Gastroesophageal sphincter (tissue), 4 donors: ENCODE data around the gene BSG. TPM values are rescaled to one million over a fixed set of nuclear protein-coding genes. Genes with fewer than 3 reads are reported as not detected.

Experiments used
- ATAC-seq: fragments of 150-250 bp; one replicate; pipeline ENCODE4 v1.9.1; 2016; ENCODE audit warnings: mild to moderate bottlenecking, moderate library complexity
- H3K27ac ChIP-seq, 4 donors: fragments of 200-600 bp; sonication (generic) in 3 of 4; 1 replicate in 3 of 4; 2 replicates in 1 of 4; pipeline ENCODE4 v1.5.1; 2016 to 2019
- H3K27me3 ChIP-seq: fragments of 200-600 bp; sonication (generic); one replicate; pipeline ENCODE4 v1.5.1; 2019
- H3K36me3 ChIP-seq, 2 donors: fragments of 200-600 bp; sonication (generic); one replicate each; pipeline ENCODE4 v1.5.1; 2019; ENCODE audit warnings: control low read depth in 1 of 2
- H3K4me1 ChIP-seq, 3 donors: fragments of 200-600 bp; sonication (generic); 1 replicate in 2 of 3; 2 replicates in 1 of 3; pipeline ENCODE4 v1.5.1; 2016 to 2019; ENCODE audit warnings: control low read depth in 2 of 3
- H3K4me3 ChIP-seq, 2 donors: fragments of 200-600 bp; sonication (generic); one replicate each; pipeline ENCODE4 v1.5.1; 2019; ENCODE audit warnings: mild to moderate bottlenecking in 1 of 2, moderate library complexity in 1 of 2
- H3K9me3 ChIP-seq, 3 donors: fragments of 200-600 bp; sonication (generic); one replicate each; pipeline ENCODE4 v1.5.1; 2017 to 2019; ENCODE audit warnings: control low read depth in 2 of 3
- EP300 ChIP-seq: sonication (generic); formaldehyde crosslinking; IDR thresholded peaks from one replicate; pipeline ENCODE4 v1.6.1; 2017; ENCODE audit warnings: antibody characterized with exemption, mild to moderate bottlenecking
- POLR2A ChIP-seq, 2 donors: fragments of 450-650 bp; IDR thresholded peaks; one replicate each; pipeline ENCODE4 v1.6.1; 2017; ENCODE audit warnings: antibody characterized with exemption in 2 of 2, mild to moderate bottlenecking in 2 of 2, moderate library complexity in 1 of 2
- POLR2AphosphoS5 ChIP-seq: sonication (generic); formaldehyde crosslinking; IDR thresholded peaks from one replicate; pipeline ENCODE4 v1.6.1; 2017; ENCODE audit warnings: antibody characterized with exemption
- WGBS, 2 donors: methylation state at CpG; one replicate each; pipeline ENCODE4 v1.1.5; 2018; ENCODE audit warnings: low coverage in 1 of 2; 5-methylcytosine and 5-hydroxymethylcytosine counted together
- total RNA-seq, 4 donors: library from RNA; depleted of rRNA; stranded (reverse); fragments of >200 nt; gene quantifications; one replicate each; pipeline ENCODE4 v1.1.0, GENCODE V29; 2016
- TF ChIP-seq, protein P1 (sequence below), 4 experiments: fragments of 200-600 bp in 2 of 4; fragments of 450-650 bp in 2 of 4; sonication (generic) in 1 of 4; IDR thresholded peaks; one replicate each; pipeline ENCODE4 v1.5.1; 2017 to 2019; ENCODE audit warnings: antibody characterized with exemption in 4 of 4, mild to moderate bottlenecking in 2 of 4, moderate library complexity in 2 of 4

The BSG gene
- total RNA-seq, 4 donors from 2014 or later, result 347 to 450 (median 384) TPM

- H3K36me3 ChIP-seq, result no peaks in the 10 kb centered on the region
- TF ChIP-seq EP300 (no peak), POLR2AphosphoS5 (no peak), POLR2A (IDR thresholded peaks at IDR 0.05) (no peak)
- TF ChIP-seq, protein P1, sequence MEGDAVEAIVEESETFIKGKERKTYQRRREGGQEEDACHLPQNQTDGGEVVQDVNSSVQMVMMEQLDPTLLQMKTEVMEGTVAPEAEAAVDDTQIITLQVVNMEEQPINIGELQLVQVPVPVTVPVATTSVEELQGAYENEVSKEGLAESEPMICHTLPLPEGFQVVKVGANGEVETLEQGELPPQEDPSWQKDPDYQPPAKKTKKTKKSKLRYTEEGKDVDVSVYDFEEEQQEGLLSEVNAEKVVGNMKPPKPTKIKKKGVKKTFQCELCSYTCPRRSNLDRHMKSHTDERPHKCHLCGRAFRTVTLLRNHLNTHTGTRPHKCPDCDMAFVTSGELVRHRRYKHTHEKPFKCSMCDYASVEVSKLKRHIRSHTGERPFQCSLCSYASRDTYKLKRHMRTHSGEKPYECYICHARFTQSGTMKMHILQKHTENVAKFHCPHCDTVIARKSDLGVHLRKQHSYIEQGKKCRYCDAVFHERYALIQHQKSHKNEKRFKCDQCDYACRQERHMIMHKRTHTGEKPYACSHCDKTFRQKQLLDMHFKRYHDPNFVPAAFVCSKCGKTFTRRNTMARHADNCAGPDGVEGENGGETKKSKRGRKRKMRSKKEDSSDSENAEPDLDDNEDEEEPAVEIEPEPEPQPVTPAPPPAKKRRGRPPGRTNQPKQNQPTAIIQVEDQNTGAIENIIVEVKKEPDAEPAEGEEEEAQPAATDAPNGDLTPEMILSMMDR (IDR thresholded peaks at IDR 0.05), result no peak
- peaks cover 0 to 33% (median 7%) of the 10 kb centered on the region in 3 donors for H3K4me1 ChIP-seq
- 0% methylated on average over 1 of the region's 75 CpGs; no CpG with 5 or more reads in 1 of the 2 donors for WGBS, 2 donors
- H3K27me3 ChIP-seq, result peaks cover 93% of the 10 kb centered on the region
- peaks cover 0 to 4% (median 0%) of the 10 kb centered on the region in 3 donors for H3K9me3 ChIP-seq
- ATAC-seq, result no peak
- no peak overlapping the region for H3K4me3 ChIP-seq
- no peak overlapping the region for H3K27ac ChIP-seq
Measured at GRCh38 chr19:591099-591958, 18.9 kb downstream of the BSG start.

GRCh38 chr19:592101-592500, 19.7 kb downstream of the BSG start:
- Histone ChIP-seq H3K27ac (no peak overlapping the region), H3K4me3 (no peak overlapping the region), H3K27me3 (peaks cover 93% of the 10 kb centered on the region), H3K36me3 (no peaks in the 10 kb centered on the region), H3K9me3 (peaks cover 0 to 4% (median 0%) of the 10 kb centered on the region in 3 donors), H3K4me1 (peaks cover 0 to 33% (median 7%) of the 10 kb centered on the region in 3 donors)
- TF ChIP-seq, protein P1 (IDR thresholded peaks at IDR 0.05), result no peak
- no peak for TF ChIP-seq POLR2A (IDR thresholded peaks at IDR 0.05)
- TF ChIP-seq EP300, result no peak
- no peak for TF ChIP-seq POLR2AphosphoS5
- no peak for ATAC-seq
- no CpG with 5 or more reads among the region's 19 CpGs for WGBS, 2 donors

DNA sequence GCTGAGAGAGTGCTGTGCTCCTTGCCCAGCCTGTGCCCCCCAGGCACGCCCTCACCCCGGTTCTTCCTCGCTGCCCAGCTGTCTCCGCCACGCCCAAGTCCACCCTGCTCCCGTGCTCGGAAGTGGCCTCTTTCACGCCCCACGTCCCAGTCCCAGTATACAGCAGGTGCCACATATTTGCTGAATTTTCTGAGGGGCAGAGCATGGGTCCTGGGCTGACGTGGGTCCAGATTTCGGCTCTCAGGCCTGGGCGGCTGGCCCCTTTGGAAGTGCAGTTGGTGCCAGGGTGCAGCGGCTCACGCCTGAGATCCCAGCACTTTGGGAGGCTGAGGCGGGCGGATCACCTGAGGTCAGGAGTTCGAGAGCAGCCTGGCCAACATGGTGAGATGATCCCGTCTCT, 20.7 kb downstream of the BSG start:
- WGBS, 2 donors, result 87 to 93% methylated on average over 3 to 5 of the region's 18 CpGs
- Histone ChIP-seq H3K27me3 (peaks cover 90% of the 10 kb centered on the region), H3K4me1 (peaks cover 0 to 31% (median 7%) of the 10 kb centered on the region in 3 donors), H3K4me3 (no peak overlapping the region), H3K27ac (no peak overlapping the region), H3K36me3 (no peaks in the 10 kb centered on the region), H3K9me3 (peaks cover 0 to 4% (median 0%) of the 10 kb centered on the region in 3 donors)
- no peak for ATAC-seq
- TF ChIP-seq POLR2A (IDR thresholded peaks at IDR 0.05) (no peak), POLR2AphosphoS5 (no peak), EP300 (no peak)
- TF ChIP-seq, protein P1 (IDR thresholded peaks at IDR 0.05), result no peak

DNA sequence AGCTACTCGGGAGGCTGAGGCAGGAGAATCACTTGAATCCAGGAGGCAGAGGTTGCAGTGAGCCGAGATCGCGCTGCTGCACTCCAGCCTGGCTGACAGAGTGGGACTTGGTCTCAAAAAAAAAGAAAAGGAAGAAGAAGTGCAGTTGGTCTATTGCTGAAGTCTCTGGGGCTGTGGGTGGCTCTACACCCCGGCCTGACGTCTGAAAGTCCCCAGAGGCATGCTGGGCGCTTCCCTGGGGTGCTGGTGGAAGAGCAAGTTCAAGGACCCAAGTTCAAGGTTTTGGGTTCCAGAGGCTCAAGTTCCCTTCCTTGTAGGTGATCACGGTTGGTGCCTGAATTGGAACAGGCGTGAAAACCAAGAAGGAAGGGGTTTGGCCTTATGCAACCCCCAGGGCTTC, 21.1 kb downstream of the BSG start:
- no peak overlapping the region for H3K4me3 ChIP-seq
- H3K9me3 ChIP-seq, result peaks cover 0 to 4% (median 0%) of the 10 kb centered on the region in 3 donors
- WGBS, 2 donors, result 44 to 45% methylated on average over 4 to 6 of the region's 9 CpGs
- ATAC-seq, result no peak
- TF ChIP-seq POLR2AphosphoS5 (no peak), POLR2A (IDR thresholded peaks at IDR 0.05) (no peak), EP300 (no peak)
- TF ChIP-seq, protein P1 (IDR thresholded peaks at IDR 0.05), result no peak
- H3K4me1 ChIP-seq, result peaks cover 0 to 26% (median 4%) of the 10 kb centered on the region in 3 donors
- H3K27ac ChIP-seq, result no peak overlapping the region
- H3K27me3 ChIP-seq, result peaks cover 89% of the 10 kb centered on the region
- H3K36me3 ChIP-seq, result no peaks in the 10 kb centered on the region
